NCI-H2227 treated with DMSO at 0.1 percent for 48 hours (cell line): ENCODE results near the gene NRL.

Experiments
- DNase-seq: peaks from one replicate; lab custom pipeline; 2025; lab: John Stamatoyannopoulos, UW

NRL gene

GRCh38 chr14:24098927-24099813 is 15.6 kb downstream of the NRL start:
- no peak for DNase-seq

GRCh38 chr14:24098229-24098926 is 16.4 kb downstream of the NRL start:
- DNase-seq: no peak

DNA sequence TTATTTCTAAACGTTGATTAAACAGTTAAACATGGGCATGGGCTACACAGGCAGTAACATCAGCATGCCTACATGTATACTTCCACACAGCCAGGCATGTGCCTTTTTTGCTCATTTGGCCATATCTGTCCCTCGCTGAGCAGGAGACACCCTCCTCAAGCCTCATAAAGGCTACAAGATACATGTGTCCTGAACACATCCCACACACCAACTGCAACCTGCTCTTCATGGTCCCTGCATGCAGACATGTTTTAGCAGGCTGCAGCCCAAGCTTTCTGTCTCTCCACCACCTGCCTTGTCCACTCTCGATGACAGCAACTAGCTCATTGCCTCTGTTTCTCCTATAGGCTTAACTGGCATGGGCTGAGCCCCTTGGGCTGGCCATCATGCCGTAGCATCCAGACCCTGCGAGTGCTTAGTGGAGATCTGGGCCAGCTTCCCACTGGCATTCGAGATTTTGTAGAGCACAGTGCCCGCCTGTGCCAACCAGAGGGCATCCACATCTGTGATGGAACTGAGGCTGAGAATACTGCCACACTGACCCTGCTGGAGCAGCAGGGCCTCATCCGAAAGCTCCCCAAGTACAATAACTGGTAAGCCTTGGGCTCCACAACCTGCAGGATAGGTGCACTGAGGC is 18.1 kb downstream of the NRL start:
- no peak for DNase-seq

DNA sequence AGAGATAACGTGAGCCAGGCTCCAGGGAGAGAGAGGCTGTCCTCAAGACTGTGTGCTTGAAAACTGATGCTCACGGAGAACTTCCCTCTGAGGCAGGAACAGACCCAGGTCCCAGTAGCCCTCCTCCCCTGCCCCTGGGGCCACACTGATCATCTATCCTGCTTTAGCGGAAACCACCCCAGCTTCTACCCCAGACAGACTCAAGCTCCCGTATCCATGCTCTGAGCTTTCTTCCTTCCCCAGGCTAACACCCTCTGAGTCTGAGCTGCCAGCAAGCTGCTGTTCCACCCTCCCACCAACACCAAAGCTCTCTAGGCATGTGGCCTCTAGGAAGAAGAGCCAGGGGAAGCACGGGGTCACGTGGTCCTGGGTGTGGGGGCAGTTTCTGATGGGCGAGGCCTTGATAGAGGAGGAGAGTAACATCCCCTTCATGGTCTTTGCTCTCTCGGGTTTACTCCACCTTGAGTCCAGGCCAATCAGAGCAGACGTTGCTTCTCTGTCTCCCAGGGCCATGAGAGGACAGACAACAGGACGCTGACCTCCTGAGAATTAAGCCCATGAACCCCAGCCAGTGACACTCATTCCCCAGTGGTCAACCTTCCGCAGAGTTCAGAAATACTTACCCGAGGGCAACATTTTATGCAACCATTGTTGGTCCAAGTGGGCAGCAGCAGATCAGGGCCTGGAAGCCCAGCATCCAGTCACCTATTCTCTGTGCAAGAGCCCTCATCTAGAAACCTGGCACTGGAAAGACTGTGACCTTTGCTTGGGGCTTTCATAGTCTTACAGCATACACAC is 19.3 kb downstream of the NRL start:
- peak; percentile 27 for DNase-seq

- DNase-seq: no peak
Observed at GRCh38 chr14:24094841-24095270, 19.9 kb downstream of the NRL start.

DNA sequence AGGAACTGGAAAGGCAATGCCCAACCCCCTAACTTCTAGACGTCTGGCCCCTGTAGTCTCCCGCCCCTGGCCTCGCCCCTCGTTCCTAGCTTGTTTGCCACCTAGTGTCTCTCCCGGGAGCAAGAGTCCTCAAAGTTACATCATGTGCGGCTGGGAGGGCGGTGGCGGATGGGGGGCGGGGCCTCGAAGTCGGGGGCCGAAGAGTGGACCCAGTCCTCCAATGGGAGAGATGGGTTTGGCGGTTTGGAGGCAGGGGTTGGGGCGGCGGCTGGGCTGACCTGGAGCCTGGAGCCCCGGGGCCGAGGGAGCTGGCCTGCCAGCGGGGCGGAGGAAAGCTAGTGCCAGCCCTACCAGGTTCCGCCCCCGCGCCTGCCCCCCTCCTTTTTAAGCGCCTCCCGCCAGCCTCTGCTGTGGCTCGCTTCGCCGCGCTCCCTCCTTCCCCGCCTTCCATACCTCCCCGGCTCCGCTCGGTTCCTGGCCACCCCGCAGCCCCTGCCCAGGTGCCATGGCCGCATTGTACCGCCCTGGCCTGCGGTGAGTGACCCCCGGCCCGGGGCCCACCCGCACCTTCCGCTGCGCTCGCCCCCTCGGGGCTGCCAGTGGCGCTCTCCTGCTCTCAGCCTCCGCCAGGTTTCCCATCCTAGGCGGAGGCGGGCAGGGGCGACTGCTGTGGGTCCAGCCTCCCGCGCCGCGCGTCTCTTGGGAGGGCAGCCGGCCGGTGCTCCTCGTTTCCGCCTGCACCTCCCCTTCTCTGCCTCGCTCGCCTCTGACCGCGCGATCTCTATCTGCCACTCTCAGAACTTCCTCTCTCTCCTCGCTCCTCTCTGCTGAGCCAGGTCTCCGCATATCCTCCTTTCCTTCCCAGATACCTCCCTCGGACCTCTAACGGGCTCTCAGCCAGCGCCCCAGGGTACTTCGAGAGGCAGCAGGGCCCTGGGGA is 20.6 kb downstream of the NRL start, which contains the start of gene PCK2:
Gene PCK2 (plus strand): TSS at position 411 of the 940 bp plus-strand sequence. CDS start 95 bp downstream, at position 506.
- DNase-seq: peak; percentile 84

DNA sequence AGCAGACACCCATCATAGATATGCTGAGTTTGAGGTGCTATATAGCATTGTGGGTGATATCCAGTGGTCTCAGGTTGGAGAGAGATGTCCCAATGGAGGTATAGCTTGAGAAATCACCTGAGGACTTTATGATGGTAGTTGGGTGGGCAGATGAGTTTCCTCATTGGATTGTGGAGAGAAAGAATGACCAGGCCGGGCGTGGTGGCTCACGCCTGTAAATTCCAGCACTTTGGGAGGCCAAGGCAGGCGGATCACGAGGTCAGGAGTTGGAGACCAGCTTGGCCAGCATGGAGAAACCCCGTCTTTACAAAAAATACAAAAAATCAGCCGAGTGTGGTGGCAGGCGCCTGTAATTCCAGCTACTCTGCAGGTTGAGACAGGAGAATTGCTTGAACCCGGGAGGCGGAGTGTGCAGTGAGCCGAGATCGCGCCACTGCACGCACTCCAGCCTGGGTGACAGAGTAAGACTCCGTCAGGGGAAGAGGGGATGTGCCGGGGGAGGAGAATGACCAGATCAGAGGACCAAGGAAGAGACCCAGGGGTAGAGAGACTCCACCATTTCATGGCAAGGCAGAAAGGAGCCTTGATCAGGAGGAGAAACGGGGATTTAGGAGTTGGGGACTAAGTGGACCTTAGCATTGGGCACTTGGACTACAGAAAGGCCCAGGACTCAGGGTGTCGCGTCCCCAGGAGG is 21.4 kb downstream of the NRL start:
- DNase-seq: no peak

- DNase-seq: no peak
Observed at GRCh38 chr14:24092505-24093206, 22.1 kb downstream of the NRL start.

GRCh38 chr14:24092110-24092504 is 22.6 kb downstream of the NRL start:
- no peak for DNase-seq

GRCh38 chr14:24089890-24090289 is 24.9 kb downstream of the NRL start:
- DNase-seq: no peak

- no peak for DNase-seq
Observed at GRCh38 chr14:24088095-24088494, 26.7 kb downstream of the NRL start.

GRCh38 chr14:24087004-24087403 is 27.7 kb downstream of the NRL start:
- no peak for DNase-seq

GRCh38 chr14:24086193-24086955 is 28.4 kb downstream of the NRL start:
- DNase-seq: no peak

GRCh38 chr14:24085215-24085614 is 29.5 kb downstream of the NRL start:
- DNase-seq: no peak

DNA sequence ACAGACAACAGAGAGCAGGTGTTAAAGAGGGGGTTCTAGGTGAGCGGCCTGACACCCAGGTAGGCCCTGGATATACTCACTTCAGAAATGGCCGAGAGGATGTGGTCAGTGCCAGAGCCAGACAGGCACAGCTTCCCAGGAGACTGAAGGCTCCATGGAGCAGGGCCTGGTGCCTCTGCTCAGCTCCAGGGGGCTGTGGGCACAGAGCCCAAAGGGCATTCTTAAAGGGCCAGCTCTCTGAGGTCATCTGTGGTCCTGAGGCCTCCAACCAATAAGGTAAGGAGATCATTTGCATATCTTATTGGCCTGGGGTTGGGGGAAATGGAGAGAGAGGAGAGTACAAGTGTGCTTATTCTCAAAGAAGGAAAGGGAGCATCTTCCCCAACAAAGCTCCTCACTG is 30.3 kb downstream of the NRL start:
- no peak for DNase-seq

- no peak for DNase-seq
Observed at GRCh38 chr14:24083462-24083861, 31.3 kb downstream of the NRL start.

- no peak for DNase-seq
Observed at GRCh38 chr14:24082411-24083080, 32.2 kb downstream of the NRL start.

DNA sequence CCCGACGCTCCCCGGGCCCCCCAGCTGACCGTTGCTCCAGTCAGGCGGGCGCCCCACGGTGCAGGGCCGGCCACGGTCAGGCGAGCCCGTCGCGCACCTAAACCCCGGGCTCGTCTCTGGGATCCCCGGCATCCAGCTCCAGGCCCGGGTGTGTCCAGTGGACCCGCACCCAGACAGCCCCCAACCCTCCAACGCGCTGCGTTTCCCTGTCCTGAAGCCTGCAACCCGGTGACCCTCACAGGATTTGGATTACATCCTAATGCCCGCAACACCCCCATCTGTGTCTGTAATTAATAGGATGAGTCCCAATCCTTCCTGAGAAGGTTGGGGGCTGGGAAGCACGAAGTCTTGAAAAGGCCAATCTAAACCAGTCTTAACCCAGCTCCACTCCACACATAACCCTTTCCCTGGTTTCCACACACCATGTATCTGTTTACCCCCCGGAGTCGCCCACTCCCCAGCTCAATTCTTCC is 33.0 kb downstream of the NRL start:
- DNase-seq: no peak
